Measurements from ENCODE around the gene CREBBP.
A peak's percentile ranks its signal among the peaks of the same experiment; 100 is the strongest.
"Not testable (repeated sequence)": the region's sequence is repeated elsewhere in the genome, so short reads cannot be mapped to it uniquely, and the experiment has no call there.

CREBBP gene

GRCh38 chr16:3717235-3718018 is 163.1 kb downstream of the CREBBP start, which contains the start of gene TRAP1:
TRAP1 (minus strand) TSS chr16:3717524; CDS start chr16:3717508, 16 bp downstream.
- ATAC-seq (replicated peaks): peak; percentile 96
- Mint-ChIP-seq H3K36me3 (ENCODE audit: insufficient read depth) (peaks cover 14% of the 10 kb centered on the region), H3K4me1 (ENCODE audit: low read depth in 2 of 2) (peaks cover 18 to 29% of the 10 kb centered on the region in 2 donors)

GRCh38 chr16:3716831-3717234 is 163.7 kb downstream of the CREBBP start:
- ATAC-seq (replicated peaks): peak; percentile 14
- peak in 1 of 3 experiments; percentile 10 for DNase-seq
- peak overlapping the region; percentile 75 to 82 for H3K27ac Mint-ChIP-seq
- H3K9me3 Mint-ChIP-seq: no peaks in the 10 kb centered on the region
- H3K27me3 Mint-ChIP-seq: no peaks in the 10 kb centered on the region
- H3K4me1 Mint-ChIP-seq (ENCODE audit: low read depth in 2 of 2): peaks cover 18 to 31% of the 10 kb centered on the region in 2 donors
- H3K4me3 Mint-ChIP-seq: peak overlapping the region; percentile 86 to 88
- peaks cover 14% of the 10 kb centered on the region for H3K36me3 Mint-ChIP-seq (ENCODE audit: insufficient read depth)

More at GRCh38 chr16:3717235-3718018, 163.1 kb downstream of the CREBBP start, which contains the start of gene TRAP1:
- DNase-seq: peak; percentile 84 to 90 (median 90)
- Mint-ChIP-seq H3K9me3 (no peaks in the 10 kb centered on the region), H3K27me3 (no peaks in the 10 kb centered on the region), H3K27ac (peak within 1 kb of the TSS; percentile 75 to 82), H3K4me3 (peak within 1 kb of the TSS; percentile 86 to 88)

- no peak overlapping the region for H3K27ac Mint-ChIP-seq
- H3K4me1 Mint-ChIP-seq (ENCODE audit: low read depth in 2 of 2): peaks cover 18 to 31% of the 10 kb centered on the region in 2 donors
- DNase-seq: no peak
- ATAC-seq (replicated peaks): no peak
- no peaks in the 10 kb centered on the region for H3K27me3 Mint-ChIP-seq
- H3K9me3 Mint-ChIP-seq: no peaks in the 10 kb centered on the region
- peak overlapping the region; percentile 1 to 33 for H3K4me3 Mint-ChIP-seq
- peaks cover 14% of the 10 kb centered on the region for H3K36me3 Mint-ChIP-seq (ENCODE audit: insufficient read depth)
Observed at GRCh38 chr16:3715430-3715829, 165.1 kb downstream of the CREBBP start.

GRCh38 chr16:3714378-3714777 is 166.1 kb downstream of the CREBBP start:
- not testable (repeated sequence) for H3K27me3 Mint-ChIP-seq; H3K9me3 Mint-ChIP-seq; ATAC-seq (replicated peaks); H3K4me3 Mint-ChIP-seq; DNase-seq
- Mint-ChIP-seq H3K4me1 (ENCODE audit: low read depth in 2 of 2) (peaks cover 18 to 31% of the 10 kb centered on the region in 2 donors), H3K27ac (peak overlapping the region in 1 of 2 donors; percentile 19), H3K36me3 (ENCODE audit: insufficient read depth) (peaks cover 14% of the 10 kb centered on the region)

GRCh38 chr16:3713587-3714242 is 166.8 kb downstream of the CREBBP start:
- Mint-ChIP-seq H3K27ac (no peak overlapping the region), H3K27me3 (no peaks in the 10 kb centered on the region), H3K4me3 (no peak overlapping the region), H3K9me3 (no peaks in the 10 kb centered on the region), H3K36me3 (ENCODE audit: insufficient read depth) (peaks cover 14% of the 10 kb centered on the region), H3K4me1 (ENCODE audit: low read depth in 2 of 2) (peaks cover 18 to 31% of the 10 kb centered on the region in 2 donors)
- ATAC-seq (replicated peaks): no peak
- no peak for DNase-seq

GRCh38 chr16:3712861-3713372 is 167.6 kb downstream of the CREBBP start:
- Mint-ChIP-seq H3K4me1 (ENCODE audit: low read depth in 2 of 2) (peaks cover 14 to 26% of the 10 kb centered on the region in 2 donors), H3K36me3 (ENCODE audit: insufficient read depth) (peaks cover 10% of the 10 kb centered on the region), H3K4me3 (no peak overlapping the region), H3K27me3 (no peaks in the 10 kb centered on the region), H3K9me3 (no peaks in the 10 kb centered on the region), H3K27ac (peak overlapping the region in 1 of 2 donors; percentile 68)
- no peak for ATAC-seq (replicated peaks)
- DNase-seq: no peak

GRCh38 chr16:3706253-3707012 is 174.1 kb downstream of the CREBBP start:
- Mint-ChIP-seq H3K4me3 (no peak overlapping the region), H3K4me1 (ENCODE audit: low read depth in 2 of 2) (no peaks in the 10 kb centered on the region), H3K9me3 (no peaks in the 10 kb centered on the region), H3K27ac (no peak overlapping the region), H3K36me3 (ENCODE audit: insufficient read depth) (no peaks in the 10 kb centered on the region), H3K27me3 (no peaks in the 10 kb centered on the region)
- ATAC-seq (replicated peaks): no peak
- no peak for DNase-seq

GRCh38 chr16:3702082-3702481 is 178.4 kb downstream of the CREBBP start:
- H3K27ac Mint-ChIP-seq: no peak overlapping the region
- no peak overlapping the region for H3K4me3 Mint-ChIP-seq
- ATAC-seq (replicated peaks) (no peak), DNase-seq (no peak)
- peaks cover 7% of the 10 kb centered on the region for H3K36me3 Mint-ChIP-seq (ENCODE audit: insufficient read depth)
- H3K27me3 Mint-ChIP-seq: no peaks in the 10 kb centered on the region
- no peaks in the 10 kb centered on the region for H3K4me1 Mint-ChIP-seq (ENCODE audit: low read depth in 2 of 2)
- no peaks in the 10 kb centered on the region for H3K9me3 Mint-ChIP-seq

GRCh38 chr16:3701531-3701930 is 179.0 kb downstream of the CREBBP start:
- Mint-ChIP-seq H3K9me3 (no peaks in the 10 kb centered on the region), H3K36me3 (ENCODE audit: insufficient read depth) (peaks cover 7% of the 10 kb centered on the region), H3K27ac (no peak overlapping the region), H3K27me3 (no peaks in the 10 kb centered on the region), H3K4me3 (no peak overlapping the region), H3K4me1 (ENCODE audit: low read depth in 2 of 2) (no peaks in the 10 kb centered on the region)
- ATAC-seq (replicated peaks) (no peak), DNase-seq (no peak)

GRCh38 chr16:3698941-3699340 is 181.6 kb downstream of the CREBBP start:
- Mint-ChIP-seq H3K4me1 (ENCODE audit: low read depth in 2 of 2) (peaks cover 0 to 5% of the 10 kb centered on the region in 2 donors), H3K27ac (no peak overlapping the region), H3K27me3 (no peaks in the 10 kb centered on the region), H3K9me3 (no peaks in the 10 kb centered on the region), H3K36me3 (ENCODE audit: insufficient read depth) (peaks cover 7% of the 10 kb centered on the region), H3K4me3 (no peak overlapping the region)
- DNase-seq (no peak), ATAC-seq (replicated peaks) (no peak)

GRCh38 chr16:3696425-3697218 is 183.9 kb downstream of the CREBBP start:
- H3K27me3 Mint-ChIP-seq: no peaks in the 10 kb centered on the region
- H3K27ac Mint-ChIP-seq: peak overlapping the region in 1 of 2 donors; percentile 58
- H3K4me1 Mint-ChIP-seq (ENCODE audit: low read depth in 2 of 2): peaks cover 0 to 5% of the 10 kb centered on the region in 2 donors
- H3K4me3 Mint-ChIP-seq: no peak overlapping the region
- peaks cover 7% of the 10 kb centered on the region for H3K36me3 Mint-ChIP-seq (ENCODE audit: insufficient read depth)
- DNase-seq: no peak
- ATAC-seq (replicated peaks): no peak
- H3K9me3 Mint-ChIP-seq: no peaks in the 10 kb centered on the region

GRCh38 chr16:3695610-3696369 is 184.7 kb downstream of the CREBBP start:
- DNase-seq: no peak
- ATAC-seq (replicated peaks): no peak
- peaks cover 7% of the 10 kb centered on the region for H3K36me3 Mint-ChIP-seq (ENCODE audit: insufficient read depth)
- H3K4me1 Mint-ChIP-seq (ENCODE audit: low read depth in 2 of 2): peaks cover 1 to 5% of the 10 kb centered on the region in 2 donors
- H3K27me3 Mint-ChIP-seq: no peaks in the 10 kb centered on the region
- H3K9me3 Mint-ChIP-seq: no peaks in the 10 kb centered on the region
- no peak overlapping the region for H3K27ac Mint-ChIP-seq
- no peak overlapping the region for H3K4me3 Mint-ChIP-seq
